ENCODE measurements around the gene PAPOLB. TPM values are rescaled to one million over a fixed set of nuclear protein-coding genes. Genes with fewer than 3 reads are reported as not detected.

The PAPOLB gene
- total and polyA plus RNA-seq, 12 donors: 0.01 to 0.21 (median 0.14) TPM; not detected in 4

GRCh38 chr7:4809666-4810065 is 52.2 kb downstream of the PAPOLB start:
- Histone ChIP-seq H3K4me1 (peaks cover 0 to 12% (median 0%) of the 10 kb centered on the region in 9 donors), H3K36me3 (peaks cover 0 to 27% (median 0%) of the 10 kb centered on the region in 9 donors), H3K27me3 (peaks cover 0 to 20% (median 0%) of the 10 kb centered on the region in 7 donors), H3K27ac (peak overlapping the region in 6 of 10 donors; percentile 50 to 83 (median 66)), H3K9me3 (peaks cover 0 to 4% (median 0%) of the 10 kb centered on the region in 11 donors), H3K4me3 (peak overlapping the region in 6 of 10 donors; percentile 1 to 40 (median 28))
- DNase-seq (no peak), ATAC-seq (no peak)
- 82 to 90% methylated on average over 14 of the region's 14 CpGs for WGBS, 2 donors
- no peak for TF ChIP-seq CTCF (IDR thresholded peaks at IDR 0.05)
- intact Hi-C loops (cut with DNase I): loop anchor here in 1 of 10 donors (10.0 kb wide), 1 partner anchor 275 kb away; no protein-coding TSS in a partner anchor

- intact Hi-C loops (cut with DNase I): loop anchor here in 1 of 10 donors (10.0 kb wide), 1 partner anchor 276 kb away; no protein-coding TSS in a partner anchor
- Histone ChIP-seq H3K4me1 (peaks cover 0 to 12% (median 0%) of the 10 kb centered on the region in 9 donors), H3K36me3 (peaks cover 0 to 22% (median 0%) of the 10 kb centered on the region in 9 donors), H3K4me3 (peak overlapping the region in 6 of 10 donors; percentile 1 to 40 (median 28)), H3K27me3 (peaks cover 0 to 20% (median 0%) of the 10 kb centered on the region in 7 donors), H3K9me3 (peaks cover 0 to 4% (median 0%) of the 10 kb centered on the region in 11 donors), H3K27ac (peak overlapping the region in 7 of 10 donors; percentile 29 to 83 (median 58))
- TF ChIP-seq CTCF (IDR thresholded peaks at IDR 0.05): no peak
- WGBS, 2 donors: 77 to 78% methylated on average over 38 of the region's 38 CpGs
- ATAC-seq (peak in 6 of 8 donors; percentile 29 to 82 (median 53)), DNase-seq (peak; percentile 59 to 61)
Measured at GRCh38 chr7:4809091-4809591, 52.7 kb downstream of the PAPOLB start.

DNA sequence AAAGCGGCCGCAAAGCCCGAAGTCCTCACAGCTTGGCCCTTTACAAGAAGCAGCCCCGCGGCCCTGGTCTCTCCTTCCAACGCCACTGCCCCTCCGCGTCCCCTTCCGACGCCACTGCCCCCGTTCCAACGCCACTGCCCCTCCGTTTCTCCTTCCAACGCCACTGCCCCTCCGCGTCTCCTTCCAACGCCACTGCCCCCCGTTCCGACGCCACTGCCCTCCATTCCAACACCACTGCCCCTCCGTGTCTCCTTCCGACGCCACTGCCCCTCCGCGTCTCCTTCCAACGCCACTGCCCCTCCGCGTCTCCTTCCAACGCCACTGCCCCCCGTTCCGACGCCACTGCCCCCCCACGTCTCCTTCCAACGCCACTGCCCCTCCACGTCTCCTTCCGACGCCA is 53.3 kb downstream of the PAPOLB start:
- Histone ChIP-seq H3K27me3 (peaks cover 0 to 20% (median 0%) of the 10 kb centered on the region in 7 donors), H3K36me3 (peaks cover 0 to 16% (median 0%) of the 10 kb centered on the region in 9 donors), H3K27ac (peak overlapping the region in 4 of 10 donors; percentile 44 to 64 (median 50)), H3K9me3 (peaks cover 0 to 4% (median 0%) of the 10 kb centered on the region in 11 donors), H3K4me3 (no peak overlapping the region), H3K4me1 (peaks cover 0 to 12% (median 0%) of the 10 kb centered on the region in 9 donors)
- ATAC-seq (no peak), DNase-seq (no peak)
- TF ChIP-seq CTCF (IDR thresholded peaks at IDR 0.05): no peak
- 86 to 89% methylated on average over 35 to 37 of the region's 37 CpGs for WGBS, 2 donors
- intact Hi-C loops (cut with DNase I): loop anchor here in 1 of 10 donors (10.0 kb wide), 1 partner anchor 276 kb away; no protein-coding TSS in a partner anchor

GRCh38 chr7:4808026-4808425 is 53.8 kb downstream of the PAPOLB start:
- 65% methylated on average over 5 of the region's 5 CpGs for WGBS, 2 donors
- DNase-seq: no peak

More at GRCh38 chr7:4808026-4808425, 53.8 kb downstream of the PAPOLB start:
- no peak for TF ChIP-seq CTCF (IDR thresholded peaks at IDR 0.05)
- Histone ChIP-seq H3K9me3 (peaks cover 0 to 4% (median 0%) of the 10 kb centered on the region in 11 donors), H3K4me3 (no peak overlapping the region), H3K36me3 (peaks cover 0 to 15% (median 0%) of the 10 kb centered on the region in 9 donors), H3K27me3 (peaks cover 0 to 20% (median 0%) of the 10 kb centered on the region in 7 donors), H3K27ac (peak overlapping the region in 4 of 10 donors; percentile 44 to 64 (median 50)), H3K4me1 (peaks cover 0 to 12% (median 0%) of the 10 kb centered on the region in 9 donors)
- ATAC-seq: peak in 2 of 8 donors; percentile 4 to 5
- intact Hi-C loops (cut with DNase I): loop anchor here in 1 of 10 donors (10.0 kb wide), 1 partner anchor 277 kb away; no protein-coding TSS in a partner anchor

Other genes with a start within 250 kb of the PAPOLB start
- gene FOXK1, start 179.7 kb downstream of the PAPOLB start, total RNA-seq: 10 to 100 TPM; 17.6 to 30.6 (median 25.4) TPM
- 1 to 10 TPM; 3.6 to 9.8 TPM for gene FOXK1, start 179.7 kb downstream of the PAPOLB start, polyA plus RNA-seq
- 10 to 100 TPM in 7 of 10 donors, 1 to 10 TPM in 3; 8.5 to 16.7 (median 12.4) TPM for gene AP5Z1, start 86.4 kb downstream of the PAPOLB start, total RNA-seq
- 10 to 100 TPM; 20.0 to 30.9 TPM for gene AP5Z1, start 86.4 kb downstream of the PAPOLB start, polyA plus RNA-seq
- gene RADIL, start 21.7 kb upstream of the PAPOLB start, total RNA-seq: 1 to 10 TPM; 1.2 to 6.6 (median 3.8) TPM
- gene RADIL, start 21.7 kb upstream of the PAPOLB start, polyA plus RNA-seq: 1 to 10 TPM; 2.4 to 5.0 TPM
- not detected for gene MMD2, start 97.2 kb upstream of the PAPOLB start, total RNA-seq
- not detected for gene MMD2, start 97.2 kb upstream of the PAPOLB start, polyA plus RNA-seq
- 10 to 100 TPM in 5 of 10 donors, 1 to 10 TPM in 5; 6.4 to 11.2 (median 10.1) TPM for gene RBAK, start 183.8 kb upstream of the PAPOLB start, total RNA-seq
- gene RBAK, start 183.8 kb upstream of the PAPOLB start, polyA plus RNA-seq: 1 to 10 TPM; 3.2 to 6.8 TPM

Data from heart right ventricle (tissue), 16 donors.